ENCODE measurements around the gene RLBP1. TPM values are rescaled to one million over a fixed set of nuclear protein-coding genes. Genes with fewer than 3 reads are reported as not detected.

RLBP1 gene
- total RNA-seq, 1 donor from 2014 or later: not detected

DNA sequence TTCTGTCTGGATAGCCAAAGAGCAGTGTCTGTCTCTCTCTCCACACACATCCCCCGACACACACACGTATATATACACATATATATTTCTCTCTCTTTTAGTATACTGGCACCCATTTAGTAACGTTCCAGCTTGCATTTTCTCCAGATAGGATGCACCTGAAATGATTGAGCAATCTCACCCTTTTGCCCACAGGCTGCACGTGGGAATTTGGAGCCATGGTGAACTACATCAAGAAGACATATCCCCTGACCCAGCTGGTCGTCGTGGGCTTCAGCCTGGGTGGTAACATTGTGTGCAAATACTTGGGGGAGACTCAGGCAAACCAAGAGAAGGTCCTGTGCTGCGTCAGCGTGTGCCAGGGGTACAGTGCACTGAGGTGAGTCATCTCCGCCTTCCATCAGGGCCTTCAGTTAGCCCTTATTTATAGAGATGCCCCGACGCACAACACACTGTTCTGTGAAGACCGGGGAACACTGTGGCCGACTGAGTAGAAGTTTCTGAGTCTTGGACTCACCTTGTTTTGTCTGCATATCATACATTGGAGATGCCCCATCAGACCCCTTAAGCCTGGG lies 45.7 kb downstream of the RLBP1 start:
- TF ChIP-seq, protein P1, sequence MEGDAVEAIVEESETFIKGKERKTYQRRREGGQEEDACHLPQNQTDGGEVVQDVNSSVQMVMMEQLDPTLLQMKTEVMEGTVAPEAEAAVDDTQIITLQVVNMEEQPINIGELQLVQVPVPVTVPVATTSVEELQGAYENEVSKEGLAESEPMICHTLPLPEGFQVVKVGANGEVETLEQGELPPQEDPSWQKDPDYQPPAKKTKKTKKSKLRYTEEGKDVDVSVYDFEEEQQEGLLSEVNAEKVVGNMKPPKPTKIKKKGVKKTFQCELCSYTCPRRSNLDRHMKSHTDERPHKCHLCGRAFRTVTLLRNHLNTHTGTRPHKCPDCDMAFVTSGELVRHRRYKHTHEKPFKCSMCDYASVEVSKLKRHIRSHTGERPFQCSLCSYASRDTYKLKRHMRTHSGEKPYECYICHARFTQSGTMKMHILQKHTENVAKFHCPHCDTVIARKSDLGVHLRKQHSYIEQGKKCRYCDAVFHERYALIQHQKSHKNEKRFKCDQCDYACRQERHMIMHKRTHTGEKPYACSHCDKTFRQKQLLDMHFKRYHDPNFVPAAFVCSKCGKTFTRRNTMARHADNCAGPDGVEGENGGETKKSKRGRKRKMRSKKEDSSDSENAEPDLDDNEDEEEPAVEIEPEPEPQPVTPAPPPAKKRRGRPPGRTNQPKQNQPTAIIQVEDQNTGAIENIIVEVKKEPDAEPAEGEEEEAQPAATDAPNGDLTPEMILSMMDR (IDR thresholded peaks at IDR 0.05): no peak
- ATAC-seq (ENCODE audit: low read depth) (no peak), DNase-seq (no peak)
- POLR2A ChIA-PET: no interaction called here
- H3K4me1 Mint-ChIP-seq: peaks cover 2% of the 10 kb centered on the region
- no peaks in the 10 kb centered on the region for H3K9me3 Mint-ChIP-seq
- intact Hi-C loops (cut with micrococcal nuclease): loop anchor here (2.0 kb wide), 2 partner anchors 281 to 551 kb away; partner anchors contain the start of gene HAPLN3
- CTCF ChIA-PET: interaction anchor here (1.1 to 2.0 kb wide), 4 partner anchors 15 to 551 kb away, joined by 3 to 7 read pairs (median 4); no protein-coding TSS in a partner anchor
- H3K27ac Mint-ChIP-seq: no peak overlapping the region
- H3K36me3 Mint-ChIP-seq (ENCODE audit: low read depth): peaks cover 54% of the 10 kb centered on the region
- no peaks in the 10 kb centered on the region for H3K27me3 Mint-ChIP-seq
- no peak overlapping the region for H3K4me3 Mint-ChIP-seq

DNA sequence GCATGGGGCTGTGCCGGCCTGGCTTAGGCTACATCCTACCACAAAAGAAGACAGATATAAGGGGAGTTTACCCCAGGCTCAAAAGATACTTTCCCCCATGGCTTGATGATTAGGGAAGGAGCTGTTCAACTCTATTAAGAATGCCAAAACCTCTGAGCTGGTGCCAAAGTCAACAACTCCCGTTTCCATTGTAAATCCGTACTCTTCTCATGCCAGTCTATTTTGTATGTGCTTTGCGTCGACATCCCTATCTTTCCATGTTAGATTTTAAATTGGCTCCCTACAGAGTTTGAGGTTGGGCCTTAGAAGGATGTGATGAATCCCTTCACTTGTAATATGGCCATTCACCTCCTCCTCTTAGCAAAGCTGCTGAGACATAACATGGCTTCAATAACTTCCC lies 46.9 kb downstream of the RLBP1 start:
- Mint-ChIP-seq H3K36me3 (ENCODE audit: low read depth) (peaks cover 50% of the 10 kb centered on the region), H3K27me3 (no peaks in the 10 kb centered on the region), H3K27ac (no peak overlapping the region), H3K9me3 (no peaks in the 10 kb centered on the region), H3K4me3 (no peak overlapping the region), H3K4me1 (no peaks in the 10 kb centered on the region)
- ChIA-PET CTCF (interaction anchor here (1.2 to 2.0 kb wide), 3 partner anchors 14 to 550 kb away, joined by 3 to 7 read pairs (median 5); no protein-coding TSS in a partner anchor), POLR2A (no interaction called here)
- DNase-seq (no peak), ATAC-seq (ENCODE audit: low read depth) (no peak)
- TF ChIP-seq, protein P1 (IDR thresholded peaks at IDR 0.05): no peak
- intact Hi-C loops (cut with micrococcal nuclease): no loop called here

DNA sequence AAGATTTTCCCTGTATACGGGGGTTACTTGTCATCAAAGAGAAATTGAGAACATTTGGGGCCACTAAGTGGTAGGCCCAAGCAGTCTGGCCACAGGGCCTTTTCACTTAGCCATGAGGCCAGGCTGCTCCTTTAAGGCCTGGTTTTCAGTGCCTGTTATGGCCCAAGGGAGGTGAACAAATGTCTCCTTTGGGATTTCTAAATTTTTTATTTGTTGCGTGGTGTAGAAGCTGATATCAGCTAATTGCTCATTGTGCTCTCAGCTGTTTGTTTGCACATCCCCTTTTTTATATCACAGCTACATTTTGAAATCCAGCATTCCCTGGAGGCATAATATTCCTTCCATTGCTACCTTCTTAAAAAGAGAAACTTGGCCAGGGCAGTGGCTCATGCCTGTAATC lies 48.5 kb downstream of the RLBP1 start:
- intact Hi-C loops (cut with micrococcal nuclease): no loop called here
- H3K4me1 Mint-ChIP-seq: no peaks in the 10 kb centered on the region
- no peak for DNase-seq
- ATAC-seq (ENCODE audit: low read depth): no peak
- no peak overlapping the region for H3K4me3 Mint-ChIP-seq
- peaks cover 42% of the 10 kb centered on the region for H3K36me3 Mint-ChIP-seq (ENCODE audit: low read depth)
- POLR2A ChIA-PET: no interaction called here
- no peaks in the 10 kb centered on the region for H3K27me3 Mint-ChIP-seq
- TF ChIP-seq, protein P1 (IDR thresholded peaks at IDR 0.05): no peak
- no peaks in the 10 kb centered on the region for H3K9me3 Mint-ChIP-seq
- H3K27ac Mint-ChIP-seq: no peak overlapping the region
- CTCF ChIA-PET: interaction anchor here (1.3 kb wide), 1 partner anchor 115 kb away, joined by 3 read pairs; no protein-coding TSS in a partner anchor

DNA sequence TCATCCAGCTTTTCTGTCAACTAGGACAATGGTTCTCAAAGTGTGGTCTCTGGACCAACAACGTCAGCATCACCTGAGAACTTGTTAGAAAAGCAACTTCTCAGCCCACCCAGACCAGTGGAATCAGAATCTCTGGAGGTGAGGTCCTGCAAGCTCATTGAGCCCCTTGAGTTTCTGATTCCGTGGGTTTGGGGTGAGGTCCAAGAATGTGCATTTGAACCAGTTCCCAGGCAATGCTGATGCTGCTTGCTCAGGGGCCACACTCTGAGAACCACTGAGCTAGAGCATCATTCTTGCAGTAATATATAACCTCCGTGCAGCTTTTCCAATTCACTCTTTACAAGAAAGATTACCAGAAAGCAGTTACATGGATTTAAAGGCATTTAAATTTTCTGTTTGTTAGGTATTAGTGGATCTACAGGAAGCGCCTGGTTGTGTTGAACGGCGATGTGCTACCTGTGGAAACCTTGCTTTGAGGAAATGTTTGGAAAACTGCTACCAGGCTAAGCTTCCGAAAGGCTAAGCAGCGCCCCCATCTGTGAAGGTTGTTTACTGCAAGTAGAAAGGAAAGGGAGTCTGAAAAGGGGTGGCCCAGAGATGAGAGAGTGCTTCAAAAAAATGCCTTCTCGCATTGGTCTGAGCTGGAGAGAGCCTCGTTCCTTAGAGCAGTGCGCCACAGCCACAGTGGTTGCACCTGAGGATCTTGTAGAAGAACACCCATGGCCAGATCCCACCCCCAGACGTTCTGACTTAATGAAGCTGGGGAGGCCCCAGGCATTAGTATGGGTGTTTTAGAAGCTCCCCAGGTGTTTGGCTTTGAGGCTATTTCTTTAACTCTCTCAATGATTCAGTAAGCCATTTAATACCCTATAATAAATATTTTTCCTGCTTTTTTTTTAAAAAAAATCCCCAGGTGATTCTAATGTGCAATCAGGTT lies 50.0 kb downstream of the RLBP1 start:
- Mint-ChIP-seq H3K27me3 (no peaks in the 10 kb centered on the region), H3K9me3 (no peaks in the 10 kb centered on the region), H3K36me3 (ENCODE audit: low read depth) (peaks cover 27% of the 10 kb centered on the region), H3K27ac (no peak overlapping the region), H3K4me3 (no peak overlapping the region), H3K4me1 (peaks cover 3% of the 10 kb centered on the region)
- ChIA-PET POLR2A (no interaction called here), CTCF (interaction anchor here (0.6 to 1.5 kb wide), 7 partner anchors 16 to 547 kb away, joined by 3 to 11 read pairs (median 3); no protein-coding TSS in a partner anchor)
- ATAC-seq (ENCODE audit: low read depth) (no peak), DNase-seq (no peak)
- intact Hi-C loops (cut with micrococcal nuclease): no loop called here
- TF ChIP-seq, protein P1 (IDR thresholded peaks at IDR 0.05): peak; percentile 23

DNA sequence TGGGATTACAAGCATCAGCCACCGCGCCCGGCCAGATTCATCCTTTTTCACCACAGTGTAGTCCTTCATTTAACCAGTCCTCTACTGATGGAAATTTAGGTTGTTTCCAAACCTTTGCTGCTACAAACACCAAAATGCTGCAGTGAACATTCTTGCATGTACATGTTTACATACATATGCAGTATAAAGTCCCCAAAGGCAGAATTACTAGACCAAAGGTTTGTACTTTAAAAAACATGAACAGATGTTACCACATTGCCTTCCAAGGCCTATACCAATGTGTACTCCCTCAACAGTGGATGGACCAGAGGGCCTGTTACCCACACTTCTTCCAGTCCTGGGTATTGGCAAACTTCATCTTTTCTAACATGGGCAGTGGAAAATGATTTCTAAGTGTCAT lies 51.0 kb downstream of the RLBP1 start:
- H3K27me3 Mint-ChIP-seq: no peaks in the 10 kb centered on the region
- H3K4me3 Mint-ChIP-seq: no peak overlapping the region
- no peaks in the 10 kb centered on the region for H3K9me3 Mint-ChIP-seq
- no peak for ATAC-seq (ENCODE audit: low read depth)
- H3K27ac Mint-ChIP-seq: no peak overlapping the region
- H3K36me3 Mint-ChIP-seq (ENCODE audit: low read depth): peaks cover 16% of the 10 kb centered on the region
- TF ChIP-seq, protein P1 (IDR thresholded peaks at IDR 0.05): no peak
- peaks cover 3% of the 10 kb centered on the region for H3K4me1 Mint-ChIP-seq
- POLR2A ChIA-PET: no interaction called here
- CTCF ChIA-PET: interaction anchor here (1.5 kb wide), 1 partner anchor 15 kb away, joined by 3 read pairs; no protein-coding TSS in a partner anchor
- no peak for DNase-seq
- intact Hi-C loops (cut with micrococcal nuclease): no loop called here
